Karpas-422 (cell line): ENCODE results near the gene DACT3. TPM values are rescaled to one million over a fixed set of nuclear protein-coding genes. Genes with fewer than 3 reads are reported as not detected.

ENCODE experiments used
- DNase-seq: peaks from one replicate; pipeline ENCODE4 v3.0.0-alpha.2; 2015
- H2AFZ ChIP-seq: fragments of 200-600 bp; sonication (generic); 2 replicates; pipeline ENCODE4 v1.6.1; 2014; ENCODE audit warnings: antibody characterized with exemption, low read length, mixed read lengths
- H3K27ac ChIP-seq: fragments of 200-600 bp; sonication (generic); 2 replicates; pipeline ENCODE4 v1.5.1; 2014; ENCODE audit warnings: mild to moderate bottlenecking, low read length, moderate library complexity
- H3K27me3 ChIP-seq: fragments of 200-600 bp; sonication (generic); 2 replicates; pipeline ENCODE4 v1.6.1; 2014; ENCODE audit warnings: low read length, mixed read lengths
- H3K36me3 ChIP-seq: fragments of 200-600 bp; sonication (generic); 2 replicates; pipeline ENCODE4 v1.6.1; 2014; ENCODE audit warnings: low read length, mixed read lengths; ENCODE audit not compliant: insufficient read depth
- H3K4me1 ChIP-seq: fragments of 200-600 bp; sonication (generic); 2 replicates; pipeline ENCODE4 v1.6.1; 2014; ENCODE audit warnings: mild to moderate bottlenecking, low read length, mixed read lengths
- H3K4me2 ChIP-seq: fragments of 200-600 bp; sonication (generic); 2 replicates; pipeline ENCODE4 v1.6.1; 2014; ENCODE audit warnings: low read length, low read depth, mild to moderate bottlenecking; ENCODE audit not compliant: poor library complexity, severe bottlenecking
- H3K4me3 ChIP-seq: fragments of 200-600 bp; sonication (generic); 2 replicates; pipeline ENCODE4 v1.5.1; 2014; ENCODE audit warnings: mild to moderate bottlenecking, antibody characterized with exemption, low read length, mixed read lengths
- H3K79me2 ChIP-seq: fragments of 200-600 bp; sonication (generic); 2 replicates; pipeline ENCODE4 v1.6.1; 2014; ENCODE audit warnings: mild to moderate bottlenecking, low read length, mixed read lengths
- H3K9ac ChIP-seq: fragments of 200-600 bp; sonication (generic); 2 replicates; pipeline ENCODE4 v1.6.0; 2014; ENCODE audit warnings: low read length
- H3K9me2 ChIP-seq: fragments of 200-600 bp; sonication (generic), shearing (Covaris generic); replicated peaks from 2 replicates; pipeline ENCODE4 v1.6.0; 2014; ENCODE audit warnings: mild to moderate bottlenecking, low read length, moderate library complexity; ENCODE audit not compliant: insufficient read depth
- H3K9me3 ChIP-seq: fragments of 300-700, 200-600 bp; sonication (generic); 2 replicates; pipeline ENCODE4 v1.6.1; 2014; ENCODE audit warnings: low read length, mixed read lengths
- H4K20me1 ChIP-seq: fragments of 200-600 bp; sonication (generic); 2 replicates; pipeline ENCODE4 v1.6.1; 2014; ENCODE audit warnings: mild to moderate bottlenecking, antibody characterized with exemption, low read length, low read depth; ENCODE audit not compliant: insufficient read depth
- total RNA-seq: library from RNA; depleted of rRNA; stranded (reverse); fragments of >200 nt; shearing (Covaris generic); gene quantifications from 2 replicates; pipeline ENCODE4 v1.2.3, GENCODE V29; 2014; ENCODE audit warnings: low replicate concordance

The DACT3 gene
- total RNA-seq, 1 experiment from 2014 or later, result 0.19 TPM

GRCh38 chr19:46624958-46625661, 35.9 kb downstream of the DACT3 start, which contains the start of gene PTGIR:
PTGIR (minus strand) TSS chr19:46625089; CDS start chr19:46624225, 864 bp downstream.
- no peak for DNase-seq
- H3K36me3 ChIP-seq, result no peaks in the 10 kb centered on the region
- H3K9ac ChIP-seq, result no peak within 1 kb of the TSS
- H3K9me3 ChIP-seq, result no peaks in the 10 kb centered on the region
- H3K27me3 ChIP-seq, result no peaks in the 10 kb centered on the region
- H4K20me1 ChIP-seq, result no peaks in the 10 kb centered on the region
- H3K4me2 ChIP-seq, result no peak within 1 kb of the TSS
- H3K4me1 ChIP-seq, result no peaks in the 10 kb centered on the region
- H3K4me3 ChIP-seq, result no peak within 1 kb of the TSS
- no peak within 1 kb of the TSS for H3K27ac ChIP-seq
- no peaks in the 10 kb centered on the region for H3K79me2 ChIP-seq
- H2AFZ ChIP-seq, result no peak within 1 kb of the TSS
- H3K9me2 ChIP-seq, result no peaks in the 10 kb centered on the region

DNA sequence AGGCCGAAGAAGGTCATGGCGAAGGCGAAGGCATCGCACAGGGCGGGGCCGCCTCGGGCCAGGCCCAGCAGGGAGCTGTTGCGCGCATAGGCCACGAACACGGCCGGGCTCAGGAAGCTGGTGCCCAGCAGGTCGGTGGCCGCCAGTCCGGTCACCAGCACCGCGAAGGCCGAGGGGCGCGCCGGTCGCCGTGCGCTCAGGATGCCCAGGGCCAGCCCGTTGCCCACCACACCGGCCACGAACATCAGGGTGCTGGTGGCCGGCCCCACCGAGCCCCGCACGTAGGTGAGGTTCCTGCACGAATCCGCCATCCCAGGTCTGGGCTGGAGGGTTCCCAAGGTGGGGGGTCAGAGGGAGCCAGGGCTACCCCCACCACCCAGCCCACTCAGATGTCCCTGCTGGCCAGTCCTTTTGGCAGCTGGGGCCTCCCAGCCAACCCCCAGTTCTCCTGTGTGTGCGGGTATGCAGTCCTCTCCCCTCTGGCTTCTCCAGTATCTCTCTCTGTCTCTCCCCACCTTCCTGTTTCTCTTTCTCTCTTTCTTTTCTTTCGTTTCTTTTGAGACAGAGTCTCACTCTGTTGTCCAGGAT, 37.0 kb downstream of the DACT3 start:
- Histone ChIP-seq H3K9me3 (no peaks in the 10 kb centered on the region), H3K9ac (no peak overlapping the region), H3K4me2 (no peak overlapping the region), H3K9me2 (no peaks in the 10 kb centered on the region), H4K20me1 (no peaks in the 10 kb centered on the region), H3K27me3 (no peaks in the 10 kb centered on the region), H3K79me2 (no peaks in the 10 kb centered on the region), H3K27ac (no peak overlapping the region), H3K4me3 (no peak overlapping the region), H3K4me1 (peaks cover 3% of the 10 kb centered on the region; the same call in 1 of the 2 replicates), H2AFZ (no peak overlapping the region), H3K36me3 (no peaks in the 10 kb centered on the region)
- no peak for DNase-seq

GRCh38 chr19:46622118-46622446, 38.9 kb downstream of the DACT3 start:
- no peak overlapping the region for H2AFZ ChIP-seq
- no peak overlapping the region for H3K4me2 ChIP-seq
- no peaks in the 10 kb centered on the region for H3K27me3 ChIP-seq
- no peaks in the 10 kb centered on the region for H3K79me2 ChIP-seq
- H3K27ac ChIP-seq, result no peak overlapping the region
- H3K4me1 ChIP-seq, result peaks cover 5% of the 10 kb centered on the region
- no peaks in the 10 kb centered on the region for H3K9me2 ChIP-seq
- H4K20me1 ChIP-seq, result no peaks in the 10 kb centered on the region
- no peak overlapping the region for H3K9ac ChIP-seq
- no peak for DNase-seq
- H3K36me3 ChIP-seq, result no peaks in the 10 kb centered on the region
- no peaks in the 10 kb centered on the region for H3K9me3 ChIP-seq
- no peak overlapping the region for H3K4me3 ChIP-seq

DNA sequence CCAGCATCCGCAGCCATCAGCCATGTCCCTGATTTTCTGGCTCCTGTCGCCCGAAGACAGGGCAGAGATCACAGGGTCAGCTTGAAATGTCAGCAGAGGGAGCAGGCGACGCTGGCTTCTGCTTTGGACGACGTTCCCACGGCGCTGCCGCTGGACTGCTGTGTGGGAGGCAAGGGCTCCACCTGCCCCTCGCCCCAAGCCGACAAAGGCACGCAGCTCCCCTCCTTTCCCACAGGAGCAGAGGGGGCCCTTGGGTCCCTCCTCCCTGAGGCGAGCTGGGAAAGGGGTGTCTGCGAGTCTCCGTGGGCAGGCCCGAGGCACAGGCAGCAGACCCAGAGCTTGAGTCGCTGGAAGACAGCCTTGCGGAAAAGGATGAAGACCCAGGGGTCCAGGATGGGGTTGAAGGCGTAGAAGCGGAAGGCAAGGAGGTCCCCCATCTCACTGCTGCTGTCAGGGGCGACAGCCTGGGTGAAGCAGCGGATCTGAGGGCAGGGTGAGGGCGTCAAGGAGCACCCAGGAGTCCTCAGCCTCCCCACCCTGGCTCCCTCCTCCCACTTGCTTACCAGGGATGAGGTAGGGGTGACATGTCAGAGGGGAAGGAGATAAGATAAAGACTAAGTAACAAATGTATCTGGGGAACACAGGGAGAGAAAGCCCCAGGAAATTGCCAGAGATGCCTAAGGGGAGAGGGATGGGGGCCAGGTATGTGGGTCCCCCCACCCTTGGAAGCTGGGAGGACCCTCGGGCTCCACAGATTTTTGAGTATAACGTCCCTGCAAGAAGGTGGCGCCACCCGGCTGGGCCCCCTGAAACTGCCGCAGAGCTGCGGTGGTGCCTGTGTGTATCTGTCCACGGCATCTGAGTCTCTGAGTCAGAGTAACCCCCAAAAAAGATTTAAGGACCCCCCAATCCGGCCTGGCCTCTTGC, 39.5 kb downstream of the DACT3 start:
- H3K4me3 ChIP-seq, result no peak overlapping the region
- no peak for DNase-seq
- H4K20me1 ChIP-seq, result no peaks in the 10 kb centered on the region
- H3K4me2 ChIP-seq, result no peak overlapping the region
- no peak overlapping the region for H3K27ac ChIP-seq
- H2AFZ ChIP-seq, result no peak overlapping the region
- H3K36me3 ChIP-seq, result no peaks in the 10 kb centered on the region
- no peaks in the 10 kb centered on the region for H3K9me2 ChIP-seq
- no peak overlapping the region for H3K9ac ChIP-seq
- H3K79me2 ChIP-seq, result no peaks in the 10 kb centered on the region
- no peaks in the 10 kb centered on the region for H3K27me3 ChIP-seq
- H3K4me1 ChIP-seq, result peaks cover 10% of the 10 kb centered on the region
- H3K9me3 ChIP-seq, result no peaks in the 10 kb centered on the region

GRCh38 chr19:46620716-46621115, 40.3 kb downstream of the DACT3 start:
- Histone ChIP-seq H4K20me1 (no peaks in the 10 kb centered on the region), H3K4me2 (no peak overlapping the region), H3K4me1 (peaks cover 10% of the 10 kb centered on the region), H3K9me3 (no peaks in the 10 kb centered on the region), H3K27me3 (no peaks in the 10 kb centered on the region), H3K79me2 (no peaks in the 10 kb centered on the region), H3K9ac (no peak overlapping the region), H3K9me2 (no peaks in the 10 kb centered on the region), H3K4me3 (no peak overlapping the region), H3K36me3 (no peaks in the 10 kb centered on the region), H2AFZ (no peak overlapping the region), H3K27ac (no peak overlapping the region)
- no peak for DNase-seq

DNA sequence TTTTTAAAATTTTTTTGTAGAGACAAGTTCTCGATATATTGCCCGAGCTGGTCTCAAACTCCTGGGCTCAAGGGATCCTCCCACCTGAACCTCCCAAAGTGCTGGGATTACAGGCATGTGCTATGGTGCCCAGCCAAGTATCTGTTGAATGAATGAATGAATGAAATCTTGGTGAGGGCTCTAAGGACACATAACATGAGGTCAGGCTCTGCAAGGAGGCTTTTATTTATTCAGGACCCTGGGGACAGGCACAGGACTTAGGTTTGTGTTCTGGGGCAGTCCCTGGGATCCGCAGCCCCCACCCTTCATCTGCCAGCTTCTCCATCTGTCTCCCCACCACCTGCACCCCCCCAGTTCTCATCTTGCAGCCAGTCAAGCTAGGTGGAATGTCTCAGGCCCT, 40.7 kb downstream of the DACT3 start:
- Histone ChIP-seq H3K9ac (no peak overlapping the region), H3K4me3 (no peak overlapping the region), H3K27me3 (no peaks in the 10 kb centered on the region), H3K36me3 (no peaks in the 10 kb centered on the region), H3K4me2 (no peak overlapping the region), H3K79me2 (no peaks in the 10 kb centered on the region), H3K4me1 (peaks cover 10% of the 10 kb centered on the region), H4K20me1 (no peaks in the 10 kb centered on the region), H3K9me2 (no peaks in the 10 kb centered on the region), H3K27ac (no peak overlapping the region), H2AFZ (no peak overlapping the region), H3K9me3 (no peaks in the 10 kb centered on the region)
- no peak for DNase-seq

DNA sequence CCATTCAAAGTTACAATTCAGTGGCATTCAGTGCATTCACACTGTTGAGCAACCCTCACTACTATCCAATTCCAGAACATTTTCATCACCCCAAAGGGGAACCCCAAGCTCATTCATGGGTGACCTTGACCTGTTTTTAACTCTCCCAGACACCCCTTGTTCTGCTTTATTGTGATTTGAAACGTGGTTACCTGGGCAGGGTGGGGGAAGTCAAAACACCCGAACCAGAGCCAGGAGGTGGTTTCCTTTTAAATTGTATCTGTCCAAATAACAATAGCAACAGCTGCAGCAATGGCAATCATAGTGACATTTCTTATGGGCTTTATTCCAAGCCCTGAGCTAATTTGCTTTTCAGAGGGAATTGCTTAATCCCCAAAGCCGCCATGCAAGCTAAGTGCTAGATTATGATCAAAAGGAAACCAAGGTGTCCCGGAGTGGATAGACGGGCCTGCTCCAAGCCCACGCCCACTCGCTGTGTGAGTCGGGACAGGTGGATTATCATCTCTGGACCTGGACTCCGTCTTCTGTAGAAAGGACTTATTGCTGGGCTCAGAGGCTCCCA, 42.2 kb downstream of the DACT3 start:
- H3K4me3 ChIP-seq, result no peak overlapping the region
- H2AFZ ChIP-seq, result no peak overlapping the region
- no peak for DNase-seq
- no peaks in the 10 kb centered on the region for H3K9me2 ChIP-seq
- no peaks in the 10 kb centered on the region for H3K36me3 ChIP-seq
- H4K20me1 ChIP-seq, result no peaks in the 10 kb centered on the region
- H3K4me1 ChIP-seq, result peaks cover 12% of the 10 kb centered on the region
- no peak overlapping the region for H3K4me2 ChIP-seq
- H3K9ac ChIP-seq, result no peak overlapping the region
- no peaks in the 10 kb centered on the region for H3K27me3 ChIP-seq
- H3K79me2 ChIP-seq, result no peaks in the 10 kb centered on the region
- H3K9me3 ChIP-seq, result no peaks in the 10 kb centered on the region
- H3K27ac ChIP-seq, result no peak overlapping the region

DNA sequence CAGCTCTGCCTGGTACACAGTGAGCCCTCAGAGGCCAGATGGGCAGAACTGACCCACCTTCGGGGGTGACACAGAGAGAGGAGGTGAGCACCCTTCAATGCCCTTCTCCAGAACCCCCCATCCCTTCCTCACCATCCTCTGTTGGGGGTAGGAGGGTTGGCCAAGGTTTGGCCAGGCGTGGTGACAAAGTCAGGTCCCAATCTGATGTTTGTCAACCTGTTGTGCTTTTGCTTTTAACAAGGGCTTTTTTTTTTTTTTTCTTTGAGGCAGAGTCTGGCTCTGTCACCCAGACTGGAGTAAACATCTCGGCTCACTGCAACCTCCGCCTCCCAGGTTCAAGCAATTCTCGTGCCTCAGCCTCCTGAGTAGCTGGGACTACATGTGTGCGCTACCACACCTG, 43.4 kb downstream of the DACT3 start:
- no peaks in the 10 kb centered on the region for H3K9me3 ChIP-seq
- H3K4me1 ChIP-seq, result peaks cover 12% of the 10 kb centered on the region
- no peaks in the 10 kb centered on the region for H3K27me3 ChIP-seq
- H3K79me2 ChIP-seq, result no peaks in the 10 kb centered on the region
- DNase-seq, result no peak
- no peak overlapping the region for H3K4me3 ChIP-seq
- no peak overlapping the region for H2AFZ ChIP-seq
- H3K4me2 ChIP-seq, result no peak overlapping the region
- no peak overlapping the region for H3K9ac ChIP-seq
- H3K27ac ChIP-seq, result no peak overlapping the region
- H3K36me3 ChIP-seq, result no peaks in the 10 kb centered on the region
- no peaks in the 10 kb centered on the region for H3K9me2 ChIP-seq
- H4K20me1 ChIP-seq, result no peaks in the 10 kb centered on the region
